HCEC 1CT (cell line): ENCODE results near the gene ADCY2.

ENCODE experiments used
- DNase-seq: peaks from one replicate; pipeline ENCODE4 v3.0.0-alpha.2; 2017

Gene ADCY2

GRCh38 chr5:7446913-7447312 lies 51.0 kb downstream of the ADCY2 start:
- no peak for DNase-seq

GRCh38 chr5:7453947-7454346 lies 58.0 kb downstream of the ADCY2 start:
- DNase-seq = no peak

DNA sequence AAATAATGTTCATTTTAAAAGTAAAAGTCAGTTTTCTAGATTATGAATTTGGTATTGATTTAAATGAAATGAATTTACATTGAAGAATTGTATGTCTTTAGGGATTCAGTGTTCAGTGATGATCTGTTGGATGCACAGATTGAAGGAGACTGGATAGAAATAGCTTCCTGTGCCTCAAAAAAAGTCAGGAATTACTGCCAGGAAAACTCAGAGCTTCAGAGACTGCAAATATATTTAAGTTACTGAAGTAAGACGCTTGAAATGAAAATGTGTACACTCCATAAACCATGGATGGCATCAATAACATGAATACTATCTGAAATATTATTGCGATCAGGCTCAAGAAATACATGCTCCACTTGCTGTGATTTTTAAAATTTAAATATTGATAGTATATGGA lies 60.3 kb downstream of the ADCY2 start:
- no peak for DNase-seq

DNA sequence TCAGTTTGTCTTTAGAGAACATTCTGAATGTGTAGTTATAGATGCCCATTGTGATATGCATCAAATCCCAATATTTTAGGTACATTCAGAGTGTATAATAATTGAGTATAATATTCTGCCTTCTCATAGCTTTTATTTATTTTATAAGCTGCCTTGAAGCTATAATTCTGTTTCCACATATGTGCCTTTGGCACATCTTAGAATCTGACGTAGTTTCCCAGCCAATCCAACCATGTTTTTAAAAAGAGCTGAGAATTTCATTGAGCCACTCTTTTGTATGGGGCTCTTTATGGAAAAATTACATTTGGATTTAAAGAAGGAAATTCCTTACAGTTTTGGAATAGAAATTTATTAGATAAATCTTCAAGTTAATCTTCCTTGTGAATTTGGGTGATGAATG lies 65.4 kb downstream of the ADCY2 start:
- DNase-seq = no peak

DNA sequence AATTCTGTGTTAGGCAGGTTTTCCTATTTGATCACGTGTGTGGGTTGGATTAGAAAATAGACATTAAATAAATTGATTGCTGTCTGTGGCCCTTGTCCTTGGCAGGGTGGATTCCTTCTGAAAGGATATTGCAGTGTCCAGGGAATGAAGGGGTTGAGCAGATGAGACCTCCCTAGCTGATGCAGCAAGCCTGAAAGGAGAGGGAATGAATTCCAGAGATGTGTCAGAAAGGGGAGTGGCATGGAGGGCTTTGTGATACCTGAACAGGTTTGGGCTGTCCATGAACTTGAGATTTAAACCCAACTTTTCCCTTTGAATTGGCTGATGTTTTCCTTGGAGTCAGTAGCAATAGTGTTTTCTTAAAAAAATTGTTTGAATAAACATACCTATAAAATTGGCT lies 66.8 kb downstream of the ADCY2 start:
- DNase-seq = no peak

GRCh38 chr5:7464182-7464581 lies 68.2 kb downstream of the ADCY2 start:
- no peak for DNase-seq

DNA sequence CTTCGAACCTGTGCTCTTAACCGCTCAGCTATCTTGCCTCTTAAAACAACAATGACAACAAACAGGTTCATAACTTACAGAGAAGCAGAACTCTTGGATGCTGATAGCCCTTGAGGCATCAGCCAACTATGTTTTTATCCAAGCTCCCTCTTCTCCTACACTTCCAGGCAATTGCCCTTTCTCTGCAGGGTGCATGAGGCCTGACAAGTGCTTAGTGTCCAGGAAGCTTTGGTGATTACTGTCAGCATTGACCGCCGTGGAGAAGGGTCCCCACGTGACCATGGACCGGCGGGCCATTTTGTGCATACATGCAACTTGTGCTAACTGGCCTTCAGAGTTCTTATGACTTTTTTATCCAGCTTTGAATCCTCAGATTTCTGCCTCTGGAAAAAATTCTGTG lies 71.2 kb downstream of the ADCY2 start:
- DNase-seq = no peak

DNA sequence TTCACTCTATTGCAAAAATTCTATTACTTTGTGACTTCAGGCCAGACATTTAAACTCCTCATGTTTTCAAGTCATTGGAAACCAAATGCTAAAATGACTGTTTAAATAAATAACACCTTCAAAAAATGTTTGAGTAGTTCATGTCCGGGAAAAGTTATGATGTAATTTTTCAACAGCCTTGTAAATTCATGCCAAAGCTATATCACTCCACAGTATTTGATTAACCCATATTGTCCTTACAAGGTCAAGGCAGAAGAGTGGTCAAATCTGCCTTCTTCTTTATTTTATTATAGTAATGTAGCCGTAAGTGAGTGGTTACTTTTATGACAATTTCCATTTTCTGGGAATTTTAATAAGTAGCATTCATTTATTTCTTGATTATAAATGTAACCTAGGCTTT lies 72.8 kb downstream of the ADCY2 start:
- DNase-seq = no peak

DNA sequence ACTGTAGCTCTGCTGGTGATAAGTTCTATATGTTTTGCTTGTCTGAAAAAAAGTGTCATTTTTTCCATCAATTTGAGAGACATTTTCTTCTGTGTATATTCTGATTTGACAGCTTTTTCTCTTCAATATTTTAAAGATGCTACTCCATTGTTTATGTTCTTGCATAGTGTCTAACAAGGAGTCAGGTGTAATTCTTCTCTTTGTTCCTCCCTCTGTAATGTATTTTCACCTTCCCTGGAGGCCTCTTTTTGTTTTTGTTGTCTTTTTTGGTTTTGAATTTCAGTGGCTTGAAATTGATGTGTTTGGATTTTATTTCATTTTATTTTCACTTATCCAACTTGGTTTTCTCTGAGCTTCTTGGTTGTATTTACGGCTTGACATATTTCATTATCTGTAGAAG lies 75.8 kb downstream of the ADCY2 start:
- no peak for DNase-seq

GRCh38 chr5:7473115-7473514 lies 77.2 kb downstream of the ADCY2 start:
- DNase-seq = no peak

DNA sequence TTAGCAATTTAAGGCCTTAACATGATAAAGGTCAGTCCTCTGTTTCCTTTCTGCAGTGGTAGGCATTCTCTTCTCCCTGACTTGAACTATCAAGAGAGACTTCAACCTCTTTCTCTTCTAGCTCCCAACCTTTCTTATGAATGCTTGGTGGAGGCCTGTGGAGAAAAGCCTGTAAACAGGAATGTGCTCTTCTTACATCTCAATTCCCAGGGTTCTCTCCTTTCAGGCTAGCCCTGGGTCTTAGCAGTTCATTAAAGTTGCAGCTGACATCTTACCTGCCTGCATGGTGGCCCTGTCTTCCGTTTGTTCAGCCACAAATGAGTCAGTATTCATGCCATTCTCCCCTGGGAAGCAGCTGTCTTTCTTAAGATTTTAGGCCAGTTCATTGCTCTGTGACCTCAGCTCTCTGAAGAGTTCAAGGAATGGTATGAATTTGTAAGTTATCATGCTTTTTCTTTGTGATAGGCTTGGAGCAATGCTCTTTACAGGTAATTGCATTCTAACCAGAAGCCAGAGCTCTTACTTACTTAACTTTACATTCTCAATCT lies 77.8 kb downstream of the ADCY2 start:
- DNase-seq = no peak

DNA sequence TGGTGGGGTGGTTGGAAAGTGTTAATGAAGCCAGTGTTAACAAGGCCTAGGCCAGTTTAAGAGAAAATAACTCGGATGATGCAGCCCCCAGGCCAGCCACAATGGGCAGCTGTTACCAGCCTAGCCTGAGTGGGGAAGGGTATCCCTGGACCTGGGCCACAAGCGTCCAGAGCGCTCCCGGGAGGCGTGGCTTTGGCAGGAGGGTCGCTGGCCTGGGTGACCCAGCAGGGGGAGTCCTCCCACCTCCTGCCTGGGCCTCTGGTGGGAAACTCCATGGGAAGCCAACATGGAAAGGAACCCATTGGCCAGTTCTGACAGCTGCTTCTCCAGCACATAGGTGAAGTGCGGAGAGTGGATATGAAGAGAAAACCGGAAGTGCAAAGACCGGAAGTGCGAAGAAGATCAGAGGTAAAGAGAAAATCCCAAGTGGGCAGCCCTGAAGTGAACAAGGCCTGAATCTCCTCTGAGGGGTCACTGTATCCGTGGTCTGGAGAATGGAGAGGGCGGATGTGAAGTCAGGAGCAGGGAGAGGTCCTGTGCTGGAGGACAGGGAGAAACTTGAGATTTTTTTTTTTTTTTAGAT lies 79.0 kb downstream of the ADCY2 start:
- DNase-seq = no peak

DNA sequence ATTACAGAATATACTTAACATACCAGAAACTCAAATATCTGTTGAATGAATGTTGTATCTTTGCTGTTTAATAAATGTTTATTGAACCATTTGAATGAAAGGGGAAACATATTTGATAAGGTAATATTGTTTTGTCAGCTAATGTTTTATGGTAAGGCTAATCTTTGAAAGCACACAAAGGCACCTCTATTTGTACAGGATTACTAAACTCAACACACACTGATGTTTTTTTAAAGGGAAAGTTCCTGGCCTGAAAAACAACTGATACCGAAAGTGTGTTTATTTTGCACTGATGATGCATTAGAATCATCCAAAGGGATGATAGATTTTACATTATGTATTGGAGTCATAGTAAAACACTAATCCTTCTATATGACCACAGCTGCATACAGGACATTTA lies 82.5 kb downstream of the ADCY2 start:
- no peak for DNase-seq

DNA sequence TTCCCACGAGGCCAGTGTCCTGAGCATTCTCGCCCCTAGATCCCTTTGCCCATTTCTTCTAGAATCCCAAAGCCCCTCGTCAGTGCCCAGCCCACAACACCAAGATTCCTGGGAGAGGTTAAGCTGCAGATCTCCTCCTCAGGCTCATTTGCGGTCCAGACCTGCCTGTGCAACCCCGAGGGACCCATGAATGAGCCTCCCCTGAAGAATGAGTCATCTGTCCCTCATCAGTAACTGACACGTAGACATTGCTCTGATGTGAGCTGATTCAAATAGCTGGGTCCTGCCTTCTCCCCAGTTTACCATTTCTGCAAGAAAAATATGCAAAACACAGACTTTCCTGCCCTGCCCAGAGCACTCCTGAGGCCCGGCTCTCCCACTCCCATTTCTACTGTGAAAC lies 92.8 kb downstream of the ADCY2 start:
- DNase-seq = no peak

DNA sequence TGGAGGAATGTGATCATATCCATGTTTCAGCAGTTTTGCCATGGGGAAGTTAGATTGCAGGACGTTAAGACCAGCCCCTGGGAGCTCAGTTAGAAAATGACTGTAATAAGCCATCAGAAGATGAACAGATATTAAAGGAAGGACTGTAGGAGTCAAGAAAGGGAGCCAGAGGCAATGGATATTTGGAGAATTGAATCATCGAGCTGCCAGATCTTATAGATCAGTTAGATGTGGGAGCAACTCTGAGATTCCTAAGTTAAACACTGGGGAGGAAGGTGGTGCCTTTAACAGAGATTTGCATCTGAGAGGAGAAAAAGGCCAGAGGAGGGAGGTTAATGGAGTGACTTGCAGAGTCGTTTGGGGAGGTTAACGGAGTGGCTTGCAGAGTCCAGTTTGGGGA lies 96.4 kb downstream of the ADCY2 start:
- DNase-seq = no peak

GRCh38 chr5:7493081-7493480 lies 97.1 kb downstream of the ADCY2 start:
- DNase-seq = no peak

- DNase-seq = no peak
Measured at GRCh38 chr5:7493622-7494021, 97.7 kb downstream of the ADCY2 start.

DNA sequence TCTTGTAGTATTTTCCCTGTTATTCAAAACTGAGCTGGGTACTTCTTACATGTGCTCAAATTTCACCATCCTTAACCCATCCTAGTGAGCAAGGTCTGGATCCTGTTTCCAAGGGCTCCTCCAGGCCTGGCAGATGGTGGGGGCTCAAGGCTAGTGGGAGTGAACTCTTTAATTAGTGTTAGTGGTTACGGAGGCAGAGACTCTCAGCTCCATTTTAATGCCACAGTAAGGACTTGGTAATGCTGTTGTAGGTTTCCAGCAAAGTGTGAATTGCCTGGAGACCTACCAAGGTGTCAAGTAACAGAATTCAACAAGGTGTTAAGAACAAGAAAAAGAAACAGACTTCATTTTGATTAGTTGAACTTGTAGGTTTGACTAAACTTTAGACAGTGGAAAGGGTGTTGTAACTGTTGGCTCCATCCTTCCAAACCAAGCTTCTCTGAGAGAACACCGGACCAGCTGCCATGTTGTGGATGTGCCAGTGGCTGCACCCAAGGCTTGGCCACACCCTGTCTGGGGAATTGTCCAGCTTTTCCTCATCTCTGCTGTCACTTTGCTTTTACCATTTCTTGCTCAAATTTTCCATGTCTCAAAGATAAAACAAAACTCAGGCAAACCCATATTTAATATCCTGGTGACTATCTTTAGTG lies 98.7 kb downstream of the ADCY2 start:
- DNase-seq = no peak

DNA sequence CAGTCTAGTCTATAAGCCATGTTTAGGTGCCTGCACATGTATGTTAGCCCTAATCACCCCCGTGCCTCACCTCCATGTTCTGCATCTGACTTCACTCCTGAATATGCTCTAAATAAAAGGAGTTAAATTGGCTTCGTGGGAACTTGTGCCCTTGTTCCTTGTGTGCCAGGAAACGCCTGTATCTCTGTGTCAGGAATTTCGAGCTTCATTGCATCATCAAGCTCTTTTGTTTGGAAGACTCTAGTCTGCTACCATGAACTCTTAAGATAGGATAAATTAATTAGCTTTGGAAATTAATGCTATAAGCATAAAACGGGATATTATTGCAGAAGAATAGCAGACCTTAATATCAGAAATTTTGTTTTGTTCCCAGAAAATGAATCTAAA lies 99.2 kb downstream of the ADCY2 start:
- DNase-seq = no peak

GRCh38 chr5:7500256-7500655 lies 104.3 kb downstream of the ADCY2 start:
- DNase-seq = no peak

- DNase-seq = no peak
Measured at GRCh38 chr5:7501061-7501460, 105.1 kb downstream of the ADCY2 start.

- DNase-seq = no peak
Measured at GRCh38 chr5:7503564-7503963, 107.6 kb downstream of the ADCY2 start.

- DNase-seq = no peak
Measured at GRCh38 chr5:7515284-7515914, 119.5 kb downstream of the ADCY2 start.

- no peak for DNase-seq
Measured at GRCh38 chr5:7516253-7516652, 120.3 kb downstream of the ADCY2 start.

DNA sequence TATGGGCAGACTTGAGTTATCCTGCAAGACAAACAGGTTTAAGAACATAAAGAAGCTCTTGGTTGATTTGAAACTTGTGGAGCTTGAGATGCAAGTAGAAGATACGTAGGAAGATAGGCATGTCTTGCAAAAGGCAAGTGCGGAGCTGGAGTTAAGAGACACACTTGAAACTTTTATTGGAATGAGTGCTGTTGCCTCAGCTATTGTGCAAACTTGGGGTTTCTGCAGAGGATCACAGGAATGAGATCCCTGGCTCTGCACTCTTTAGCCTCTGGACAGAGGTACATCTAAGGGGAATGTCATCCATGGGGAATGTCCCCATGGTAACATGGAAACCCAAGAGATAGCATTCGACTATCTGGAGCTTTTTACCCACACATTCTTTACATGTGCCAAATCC lies 121.1 kb downstream of the ADCY2 start:
- no peak for DNase-seq
